ENCODE data around the gene GCGR.
A peak's percentile ranks its signal among the peaks of the same experiment; 100 is the strongest.
"Not testable (repeated sequence)": the region's sequence is repeated elsewhere in the genome, so short reads cannot be mapped to it uniquely, and the experiment has no call there.

GCGR gene

GRCh38 chr17:81831957-81832607, 28.1 kb downstream of the GCGR start:
- peak; percentile 13 to 16 for DNase-seq (ENCODE audit: low read depth in 2 of 2)

GRCh38 chr17:81832608-81833159, 28.7 kb downstream of the GCGR start:
- DNase-seq (ENCODE audit: low read depth in 2 of 2), result peak in 1 of 2 donors; percentile 17

GRCh38 chr17:81833160-81833920, 29.4 kb downstream of the GCGR start, which contains the start of gene MCRIP1:
Gene MCRIP1, minus strand, starts transcription at chr17:81833291. Its CDS starts 8,785 bp downstream, at chr17:81824506.
- DNase-seq (ENCODE audit: low read depth in 2 of 2), result peak; percentile 88 to 90

GRCh38 chr17:81833921-81834830, 30.2 kb downstream of the GCGR start:
- DNase-seq (ENCODE audit: low read depth in 2 of 2), result no peak

- no peak for DNase-seq (ENCODE audit: low read depth in 2 of 2)
These were observed 30.9 kb downstream of the GCGR start, which contains the start of gene PPP1R27 for GRCh38 chr17:81834831-81835267. Gene PPP1R27, minus strand, starts transcription at chr17:81835050. Its CDS starts 97 bp downstream, at chr17:81834953.

GRCh38 chr17:81837641-81838040, 33.7 kb downstream of the GCGR start:
- no peak for DNase-seq (ENCODE audit: low read depth in 2 of 2)

- DNase-seq (ENCODE audit: low read depth in 2 of 2), result no peak
These were observed 34.9 kb downstream of the GCGR start for GRCh38 chr17:81838753-81839255.

- no peak for DNase-seq (ENCODE audit: low read depth in 2 of 2)
These were observed 35.4 kb downstream of the GCGR start for GRCh38 chr17:81839301-81839700.

GRCh38 chr17:81840059-81840458, 36.1 kb downstream of the GCGR start:
- DNase-seq (ENCODE audit: low read depth in 2 of 2), result not testable (repeated sequence)

GRCh38 chr17:81840826-81841778, 37.2 kb downstream of the GCGR start:
- DNase-seq (ENCODE audit: low read depth in 2 of 2), result no peak

GRCh38 chr17:81841866-81842265, 37.9 kb downstream of the GCGR start:
- no peak for DNase-seq (ENCODE audit: low read depth in 2 of 2)

- no peak for DNase-seq (ENCODE audit: low read depth in 2 of 2)
These were observed 38.4 kb downstream of the GCGR start for GRCh38 chr17:81842378-81842724.

GRCh38 chr17:81842725-81843504, 39.0 kb downstream of the GCGR start:
- no peak for DNase-seq (ENCODE audit: low read depth in 2 of 2)

- no peak for DNase-seq (ENCODE audit: low read depth in 2 of 2)
These were observed 39.9 kb downstream of the GCGR start for GRCh38 chr17:81843713-81844326.

- no peak for DNase-seq (ENCODE audit: low read depth in 2 of 2)
These were observed 40.4 kb downstream of the GCGR start for GRCh38 chr17:81844327-81844851.

GRCh38 chr17:81844887-81845286, 40.9 kb downstream of the GCGR start:
- no peak for DNase-seq (ENCODE audit: low read depth in 2 of 2)

GRCh38 chr17:81845361-81845760, 41.4 kb downstream of the GCGR start:
- DNase-seq (ENCODE audit: low read depth in 2 of 2), result no peak

- DNase-seq (ENCODE audit: low read depth in 2 of 2), result no peak
These were observed 42.2 kb downstream of the GCGR start for GRCh38 chr17:81845881-81846742.

Data from stimulated activated CD8-positive, alpha-beta memory T cell treated with anti-CD3 and anti-CD28 coated beads, Interleukin-7, amount 100 ng/mL, for 1 hour (primary cell).